ENCODE measurements around the gene AGXT2.

AGXT2 gene

GRCh38 chr5:35094948-35095347 is 47.2 kb upstream of the AGXT2 start:
- Histone ChIP-seq H3K27ac (ENCODE audit: low read length, poor library complexity, severe bottlenecking) (no peak overlapping the region), H3K4me3 (ENCODE audit: insufficient read depth in 1 of 2, low read depth in 1 of 2, low read length in 2 of 2) (no peak overlapping the region), H4K91ac (ENCODE audit: low read length) (no peak overlapping the region), H3K4me2 (ENCODE audit: low read length, poor library complexity, severe bottlenecking) (no peak overlapping the region), H3K4ac (ENCODE audit: low read depth in 1 of 2, low read length in 2 of 2) (no peak overlapping the region), H3K27me3 (ENCODE audit: control insufficient read depth in 1 of 2, insufficient read depth in 1 of 2, low read length in 2 of 2) (peaks cover 0 to 9% of the 10 kb centered on the region in 2 experiments), H3K9me3 (ENCODE audit: control insufficient read depth, low read length) (no peaks in the 10 kb centered on the region), H2BK15ac (ENCODE audit: low read depth, poor library complexity, severe bottlenecking) (no peak overlapping the region), H3K79me1 (replicated peaks; ENCODE audit: low read length, poor library complexity, severe bottlenecking) (no peaks in the 10 kb centered on the region), H3K14ac (ENCODE audit: low read length in 2 of 2) (no peak overlapping the region), H3K23ac (ENCODE audit: low read length in 2 of 2) (no peak overlapping the region), H2BK12ac (ENCODE audit: low read length in 2 of 2) (no peak overlapping the region), H3K9ac (ENCODE audit: low read length) (no peak overlapping the region), H2AK5ac (ENCODE audit: low read length, severe bottlenecking) (no peak overlapping the region), H2BK5ac (ENCODE audit: low read depth, low read length, poor library complexity, severe bottlenecking) (no peak overlapping the region), H3K4me1 (ENCODE audit: control insufficient read depth, insufficient read depth, low read depth, low read length) (no peaks in the 10 kb centered on the region), H3K36me3 (ENCODE audit: control insufficient read depth in 1 of 2, insufficient read depth in 2 of 2, low read depth in 1 of 2, low read length in 2 of 2) (no peaks in the 10 kb centered on the region), H2AFZ (ENCODE audit: low read depth, low read length) (no peak overlapping the region), H3K18ac (ENCODE audit: low read depth in 1 of 2, low read length in 2 of 2) (no peak overlapping the region), H2BK120ac (ENCODE audit: low read depth, low read length) (no peak overlapping the region), H4K8ac (ENCODE audit: low read length) (no peak overlapping the region)
- 90% methylated on average over 2 of the region's 3 CpGs for whole genome bisulfite sequencing
- no peak for DNase-seq

DNA sequence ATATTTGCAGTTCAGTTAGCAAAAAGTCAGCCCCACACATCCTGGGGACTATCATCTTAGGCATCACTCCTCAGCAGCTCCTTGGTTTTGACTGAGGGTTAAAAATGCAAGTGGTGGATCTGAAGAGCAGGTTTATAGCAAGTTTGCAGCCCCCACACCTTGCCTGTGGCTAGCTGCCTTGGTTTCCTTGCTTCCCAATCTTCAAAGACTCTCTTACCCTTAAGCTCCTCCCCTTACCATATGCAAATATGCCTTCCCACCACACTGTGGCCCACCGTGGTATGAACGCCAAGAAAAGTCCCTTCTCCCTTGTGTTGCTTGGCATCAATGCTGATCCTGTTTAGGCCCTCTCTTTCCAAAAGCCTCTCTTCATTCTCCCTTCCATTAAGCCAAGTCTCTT is 45.0 kb upstream of the AGXT2 start:
- 86% methylated on average over 2 of the region's 2 CpGs for WGBS

GRCh38 chr5:35091704-35092103 is 44.0 kb upstream of the AGXT2 start:
- H2BK120ac ChIP-seq (ENCODE audit: low read depth, low read length) = no peak overlapping the region
- no peak overlapping the region for H3K23ac ChIP-seq (ENCODE audit: low read length in 2 of 2)
- no peak overlapping the region for H2AFZ ChIP-seq (ENCODE audit: low read depth, low read length)
- no peak overlapping the region for H4K91ac ChIP-seq (ENCODE audit: low read length)
- H3K9ac ChIP-seq (ENCODE audit: low read length) = no peak overlapping the region
- H2BK12ac ChIP-seq (ENCODE audit: low read length in 2 of 2) = no peak overlapping the region
- no peak overlapping the region for H3K4me3 ChIP-seq (ENCODE audit: insufficient read depth in 1 of 2, low read depth in 1 of 2, low read length in 2 of 2)
- no peaks in the 10 kb centered on the region for H3K9me3 ChIP-seq (ENCODE audit: control insufficient read depth, low read length)
- no peak overlapping the region for H3K27ac ChIP-seq (ENCODE audit: low read length, poor library complexity, severe bottlenecking)
- no peak overlapping the region for H2BK5ac ChIP-seq (ENCODE audit: low read depth, low read length, poor library complexity, severe bottlenecking)
- no peaks in the 10 kb centered on the region for H3K79me1 ChIP-seq (replicated peaks; ENCODE audit: low read length, poor library complexity, severe bottlenecking)
- H3K36me3 ChIP-seq (ENCODE audit: control insufficient read depth in 1 of 2, insufficient read depth in 2 of 2, low read depth in 1 of 2, low read length in 2 of 2) = no peaks in the 10 kb centered on the region
- no peak for DNase-seq
- 98% methylated on average over 4 of the region's 5 CpGs for WGBS
- no peak overlapping the region for H4K8ac ChIP-seq (ENCODE audit: low read length)
- no peak overlapping the region for H3K4me2 ChIP-seq (ENCODE audit: low read length, poor library complexity, severe bottlenecking)
- H2AK5ac ChIP-seq (ENCODE audit: low read length, severe bottlenecking) = no peak overlapping the region
- no peak overlapping the region for H3K4ac ChIP-seq (ENCODE audit: low read depth in 1 of 2, low read length in 2 of 2)
- H3K27me3 ChIP-seq (ENCODE audit: control insufficient read depth in 1 of 2, insufficient read depth in 1 of 2, low read length in 2 of 2) = peaks cover 0 to 9% of the 10 kb centered on the region in 2 experiments
- no peak overlapping the region for H3K18ac ChIP-seq (ENCODE audit: low read depth in 1 of 2, low read length in 2 of 2)
- H2BK15ac ChIP-seq (ENCODE audit: low read depth, poor library complexity, severe bottlenecking) = no peak overlapping the region
- H3K4me1 ChIP-seq (ENCODE audit: control insufficient read depth, insufficient read depth, low read depth, low read length) = no peaks in the 10 kb centered on the region
- no peak overlapping the region for H3K14ac ChIP-seq (ENCODE audit: low read length in 2 of 2)

More for the DNA sequence above, 45.0 kb upstream of the AGXT2 start:
- H3K23ac ChIP-seq (ENCODE audit: low read length in 2 of 2) = no peak overlapping the region
- H4K91ac ChIP-seq (ENCODE audit: low read length) = no peak overlapping the region
- H3K4ac ChIP-seq (ENCODE audit: low read depth in 1 of 2, low read length in 2 of 2) = no peak overlapping the region
- H2BK15ac ChIP-seq (ENCODE audit: low read depth, poor library complexity, severe bottlenecking) = no peak overlapping the region
- H3K4me3 ChIP-seq (ENCODE audit: insufficient read depth in 1 of 2, low read depth in 1 of 2, low read length in 2 of 2) = no peak overlapping the region
- no peak overlapping the region for H2AFZ ChIP-seq (ENCODE audit: low read depth, low read length)
- DNase-seq = no peak
- no peak overlapping the region for H3K14ac ChIP-seq (ENCODE audit: low read length in 2 of 2)
- H3K18ac ChIP-seq (ENCODE audit: low read depth in 1 of 2, low read length in 2 of 2) = no peak overlapping the region
- no peak overlapping the region for H3K4me2 ChIP-seq (ENCODE audit: low read length, poor library complexity, severe bottlenecking)
- no peak overlapping the region for H2BK5ac ChIP-seq (ENCODE audit: low read depth, low read length, poor library complexity, severe bottlenecking)
- H3K9ac ChIP-seq (ENCODE audit: low read length) = no peak overlapping the region
- H3K27me3 ChIP-seq (ENCODE audit: control insufficient read depth in 1 of 2, insufficient read depth in 1 of 2, low read length in 2 of 2) = peaks cover 0 to 9% of the 10 kb centered on the region in 2 experiments
- no peak overlapping the region for H2BK12ac ChIP-seq (ENCODE audit: low read length in 2 of 2)
- no peak overlapping the region for H2AK5ac ChIP-seq (ENCODE audit: low read length, severe bottlenecking)
- H2BK120ac ChIP-seq (ENCODE audit: low read depth, low read length) = no peak overlapping the region
- no peaks in the 10 kb centered on the region for H3K36me3 ChIP-seq (ENCODE audit: control insufficient read depth in 1 of 2, insufficient read depth in 2 of 2, low read depth in 1 of 2, low read length in 2 of 2)
- no peak overlapping the region for H3K27ac ChIP-seq (ENCODE audit: low read length, poor library complexity, severe bottlenecking)
- no peaks in the 10 kb centered on the region for H3K9me3 ChIP-seq (ENCODE audit: control insufficient read depth, low read length)
- H4K8ac ChIP-seq (ENCODE audit: low read length) = no peak overlapping the region
- H3K4me1 ChIP-seq (ENCODE audit: control insufficient read depth, insufficient read depth, low read depth, low read length) = no peaks in the 10 kb centered on the region
- H3K79me1 ChIP-seq (replicated peaks; ENCODE audit: low read length, poor library complexity, severe bottlenecking) = no peaks in the 10 kb centered on the region

GRCh38 chr5:35089334-35090314 is 41.9 kb upstream of the AGXT2 start:
- Histone ChIP-seq H3K4me2 (ENCODE audit: low read length, poor library complexity, severe bottlenecking) (no peak overlapping the region), H3K27ac (ENCODE audit: low read length, poor library complexity, severe bottlenecking) (no peak overlapping the region), H3K14ac (ENCODE audit: low read length in 2 of 2) (no peak overlapping the region)

More at GRCh38 chr5:35089334-35090314, 41.9 kb upstream of the AGXT2 start:
- H3K79me1 ChIP-seq (replicated peaks; ENCODE audit: low read length, poor library complexity, severe bottlenecking) = no peaks in the 10 kb centered on the region
- H4K8ac ChIP-seq (ENCODE audit: low read length) = no peak overlapping the region
- H3K4me1 ChIP-seq (ENCODE audit: control insufficient read depth, insufficient read depth, low read depth, low read length) = no peaks in the 10 kb centered on the region
- no peak overlapping the region for H2BK15ac ChIP-seq (ENCODE audit: low read depth, poor library complexity, severe bottlenecking)
- H3K18ac ChIP-seq (ENCODE audit: low read depth in 1 of 2, low read length in 2 of 2) = no peak overlapping the region
- no peak overlapping the region for H4K91ac ChIP-seq (ENCODE audit: low read length)
- no peak overlapping the region for H3K9ac ChIP-seq (ENCODE audit: low read length)
- H3K27me3 ChIP-seq (ENCODE audit: control insufficient read depth in 1 of 2, insufficient read depth in 1 of 2, low read length in 2 of 2) = peaks cover 0 to 9% of the 10 kb centered on the region in 2 experiments
- DNase-seq = peak; percentile 62
- H3K36me3 ChIP-seq (ENCODE audit: control insufficient read depth in 1 of 2, insufficient read depth in 2 of 2, low read depth in 1 of 2, low read length in 2 of 2) = no peaks in the 10 kb centered on the region
- peak overlapping the region in 1 of 2 experiments; percentile 42 for H3K4me3 ChIP-seq (ENCODE audit: insufficient read depth in 1 of 2, low read depth in 1 of 2, low read length in 2 of 2)
- no peak overlapping the region for H2BK12ac ChIP-seq (ENCODE audit: low read length in 2 of 2)
- H3K4ac ChIP-seq (ENCODE audit: low read depth in 1 of 2, low read length in 2 of 2) = no peak overlapping the region
- H2AFZ ChIP-seq (ENCODE audit: low read depth, low read length) = no peak overlapping the region
- H3K23ac ChIP-seq (ENCODE audit: low read length in 2 of 2) = no peak overlapping the region
- 58% methylated on average over 5 of the region's 7 CpGs for WGBS
- H2BK120ac ChIP-seq (ENCODE audit: low read depth, low read length) = no peak overlapping the region
- no peaks in the 10 kb centered on the region for H3K9me3 ChIP-seq (ENCODE audit: control insufficient read depth, low read length)
- no peak overlapping the region for H2BK5ac ChIP-seq (ENCODE audit: low read depth, low read length, poor library complexity, severe bottlenecking)
- H2AK5ac ChIP-seq (ENCODE audit: low read length, severe bottlenecking) = no peak overlapping the region
